H1 (cell line): ENCODE measurements around the gene NRIP2. TPM values are rescaled to one million over a fixed set of nuclear protein-coding genes. Genes with fewer than 3 reads are reported as not detected.
A peak's percentile ranks its signal among the peaks of the same experiment; 100 is the strongest.

Experiments used
- CTCF ChIA-PET: fragments of 300-600 bp; sonication (Branson Sonifier 250); formaldehyde crosslinking; loops from one replicate; lab custom pipeline; 2021; ENCODE audit not compliant: partially characterized antibody; lab: Charles Lee
- POLR2A ChIA-PET: fragments of 300-600 bp; sonication (Branson Sonifier 250); formaldehyde crosslinking; loops from one replicate; lab custom pipeline; 2021; ENCODE audit warnings: inconsistent platforms; ENCODE audit not compliant: partially characterized antibody; lab: Charles Lee
- DNase-seq, 2 experiments: peaks; one replicate each; pipeline versions ENCODE4 v3.0.0 to v3.0.0-alpha.2; 2010 to 2022; ENCODE audit warnings: low spot score in 2 of 2, low read depth in 1 of 2, mixed read lengths in 1 of 2
- FAIRE-seq: peaks from 2 replicates; lab custom pipeline; 2011; peaks lifted over from hg19 to GRCh38; lab: Jason Lieb, UNC
- H2AFZ ChIP-seq: 2 replicates; pipeline ENCODE4 v1.8.1; 2012; ENCODE audit warnings: low read length, inconsistent platforms
- H2AK5ac ChIP-seq: 2 replicates; pipeline ENCODE4 v1.6.1; 2013; ENCODE audit warnings: low read depth, low read length
- H2BK120ac ChIP-seq: replicated peaks from 2 replicates; pipeline ENCODE3; 2013; ENCODE audit warnings: low read depth, low read length, inconsistent platforms
- H2BK12ac ChIP-seq: 2 replicates; pipeline ENCODE4 v1.6.1; 2013; ENCODE audit warnings: low read depth, low read length
- H2BK15ac ChIP-seq: 2 replicates; pipeline ENCODE4 v1.6.1; 2013; ENCODE audit warnings: low read length
- H2BK20ac ChIP-seq: 2 replicates; pipeline ENCODE4 v1.6.1; 2013; ENCODE audit warnings: low read length
- H2BK5ac ChIP-seq: 2 replicates; pipeline ENCODE4 v1.6.1; 2013; ENCODE audit warnings: low read depth, low read length
- H3K14ac ChIP-seq: 2 replicates; pipeline ENCODE4 v1.6.1; 2013; ENCODE audit warnings: inconsistent platforms; ENCODE audit not compliant: insufficient read length
- H3K18ac ChIP-seq: 2 replicates; pipeline ENCODE4 v1.6.1; 2013; ENCODE audit warnings: low read length; ENCODE audit errors: extremely low read depth
- H3K23ac ChIP-seq: 2 replicates; pipeline ENCODE4 v1.6.1; 2013; ENCODE audit warnings: inconsistent platforms; ENCODE audit not compliant: insufficient read length
- H3K23me2 ChIP-seq: 2 replicates; pipeline ENCODE4 v1.6.1; 2013; ENCODE audit warnings: low read depth, low read length
- H3K27ac ChIP-seq: 2 replicates; pipeline ENCODE4 v1.6.1; 2011; ENCODE audit warnings: low read depth, low read length, inconsistent platforms
- H3K27me3 ChIP-seq, 4 experiments: replicated peaks in 1 of 4; 1 replicate in 1 of 4; 2 replicates in 3 of 4; pipeline versions ENCODE4 v1.6.1 to v1.8.1; 2011 to 2013; ENCODE audit warnings: low read length in 3 of 4, mild to moderate bottlenecking in 3 of 4, inconsistent platforms in 2 of 4, mixed read lengths in 2 of 4, moderate library complexity in 1 of 4; ENCODE audit not compliant: control insufficient read depth in 3 of 4, insufficient read depth in 3 of 4; ENCODE audit errors: extremely low read depth in 1 of 4
- H3K36me3 ChIP-seq, 4 experiments: 2 replicates each; pipeline versions ENCODE4 v1.6.1 to v1.8.1; 2011 to 2013; ENCODE audit warnings: mild to moderate bottlenecking in 4 of 4, low read length in 3 of 4, moderate library complexity in 2 of 4, control low read depth in 1 of 4, inconsistent platforms in 1 of 4; ENCODE audit not compliant: insufficient read depth in 4 of 4, control insufficient read depth in 2 of 4
- H3K4ac ChIP-seq: replicated peaks from 2 replicates; pipeline ENCODE3; 2013; ENCODE audit warnings: low read length, low read depth, mixed read lengths, inconsistent platforms; ENCODE audit not compliant: insufficient read length
- H3K4me1 ChIP-seq, 4 experiments: replicated peaks in 1 of 4; 1 replicate in 1 of 4; 2 replicates in 3 of 4; pipeline versions ENCODE4 v1.6.1 to v1.8.1; 2011 to 2013; ENCODE audit warnings: low read length in 3 of 4, inconsistent platforms in 2 of 4, mixed read lengths in 1 of 4; ENCODE audit not compliant: insufficient read depth in 4 of 4, control insufficient read depth in 3 of 4
- H3K4me2 ChIP-seq, 2 experiments: 2 replicates each; pipeline versions ENCODE4 v1.6.1 to v1.8.1; 2011 to 2013; ENCODE audit warnings: low read depth in 2 of 2, low read length in 2 of 2, control low read depth in 1 of 2, inconsistent platforms in 1 of 2, mild to moderate bottlenecking in 1 of 2; ENCODE audit not compliant: insufficient read depth in 1 of 2
- H3K4me3 ChIP-seq, 4 experiments: fragments of 200-600, 300-600 bp in 1 of 4; sonication (generic), shearing (Covaris generic), sonication (Bioruptor Twin) in 1 of 4; 2 replicates each; pipeline versions ENCODE4 v1.5.1 to v1.8.1; 2011 to 2016; ENCODE audit warnings: low read length in 4 of 4, low read depth in 3 of 4, control low read depth in 2 of 4, inconsistent platforms in 2 of 4, mild to moderate bottlenecking in 2 of 4, mixed read lengths in 1 of 4, moderate library complexity in 1 of 4; ENCODE audit not compliant: insufficient read depth in 2 of 4; ENCODE audit errors: extremely low read depth in 1 of 4
- H3K56ac ChIP-seq: replicated peaks from 2 replicates; pipeline ENCODE3; 2013; ENCODE audit warnings: low read depth, mild to moderate bottlenecking, mixed read lengths, low read length, inconsistent platforms; ENCODE audit not compliant: insufficient read length
- H3K79me1 ChIP-seq: 2 replicates; pipeline ENCODE4 v1.6.1; 2013; ENCODE audit warnings: low read depth, low read length, control low read depth
- H3K79me2 ChIP-seq, 2 experiments: 2 replicates each; pipeline versions ENCODE4 v1.6.1 to v1.8.1; 2012 to 2013; ENCODE audit warnings: low read length in 2 of 2, mild to moderate bottlenecking in 2 of 2, inconsistent platforms in 1 of 2; ENCODE audit not compliant: insufficient read depth in 2 of 2, control insufficient read depth in 1 of 2
- H3K9ac ChIP-seq, 4 experiments: replicated peaks in 1 of 4; 1 replicate in 1 of 4; 2 replicates in 3 of 4; pipeline versions ENCODE4 v1.6.1 to v1.8.1; 2011 to 2013; ENCODE audit warnings: low read depth in 3 of 4, low read length in 3 of 4, control low read depth in 2 of 4, mild to moderate bottlenecking in 2 of 4, moderate library complexity in 2 of 4, inconsistent platforms in 1 of 4; ENCODE audit errors: extremely low read depth in 1 of 4
- H3K9me3 ChIP-seq, 2 experiments: 2 replicates each; pipeline versions ENCODE4 v1.6.1 to v1.8.1; 2012 to 2013; ENCODE audit warnings: mild to moderate bottlenecking in 2 of 2, moderate library complexity in 2 of 2, control low read depth in 1 of 2, inconsistent platforms in 1 of 2, low read depth in 1 of 2, low read length in 1 of 2, mixed read lengths in 1 of 2; ENCODE audit not compliant: insufficient read depth in 2 of 2
- H4K20me1 ChIP-seq, 2 experiments: replicated peaks in 1 of 2; 2 replicates each; pipeline versions ENCODE3 to v1.8.1; 2011 to 2013; ENCODE audit warnings: inconsistent platforms in 2 of 2, low read length in 2 of 2, mild to moderate bottlenecking in 1 of 2; ENCODE audit not compliant: insufficient read depth in 2 of 2, control insufficient read depth in 1 of 2
- H4K5ac ChIP-seq: 2 replicates; pipeline ENCODE4 v1.6.1; 2013; ENCODE audit warnings: low read length, low read depth, mixed read lengths, inconsistent platforms; ENCODE audit not compliant: insufficient read length
- H4K8ac ChIP-seq: 2 replicates; pipeline ENCODE4 v1.8.0; 2013; ENCODE audit warnings: mild to moderate bottlenecking, moderate library complexity, low read length, inconsistent platforms; ENCODE audit not compliant: insufficient read depth; ENCODE audit errors: extremely low read depth
- H4K91ac ChIP-seq: replicated peaks from 2 replicates; pipeline ENCODE3; 2013; ENCODE audit warnings: low read length, mixed read lengths, inconsistent platforms; ENCODE audit not compliant: insufficient read length
- CBX5 ChIP-seq: fragments of 300-800, 300-1000 bp; sonication (generic); IDR thresholded peaks from 2 replicates; pipeline ENCODE4 v1.7.1; 2016; ENCODE audit warnings: antibody characterized with exemption, low read length, low read depth
- CBX8 ChIP-seq: fragments of 300-800, 300-1000 bp; sonication (generic); IDR thresholded peaks from 2 replicates; pipeline ENCODE4 v1.7.1; 2016; ENCODE audit warnings: low read depth, low read length, borderline replicate concordance
- HDAC6 ChIP-seq: IDR thresholded peaks from one replicate; pipeline ENCODE4 v1.7.1; 2012; ENCODE audit warnings: low read depth, mild to moderate bottlenecking, inconsistent platforms, low read length, moderate library complexity
- JUND ChIP-seq: IDR thresholded peaks from 2 replicates; pipeline ENCODE4 v1.6.1; 2011; ENCODE audit warnings: mild to moderate bottlenecking, improper control_type of control experiment, low read length
- KDM4A ChIP-seq: IDR thresholded peaks from one replicate; pipeline ENCODE4 v1.7.1; 2012; ENCODE audit warnings: low read depth, mild to moderate bottlenecking, moderate library complexity, low read length, inconsistent platforms; ENCODE audit not compliant: severe bottlenecking
- NANOG ChIP-seq: IDR thresholded peaks from 2 replicates; pipeline ENCODE4 v1.6.1; 2011; ENCODE audit warnings: low read length, low read depth, mild to moderate bottlenecking, inconsistent platforms; ENCODE audit not compliant: insufficient read depth, poor library complexity, severe bottlenecking
- POLR2A ChIP-seq, 2 experiments: IDR thresholded peaks; 1 replicate in 1 of 2; 2 replicates in 1 of 2; pipeline ENCODE4 v1.6.1; 2011; ENCODE audit warnings: low read depth in 2 of 2, low read length in 2 of 2, mild to moderate bottlenecking in 2 of 2; ENCODE audit errors: control extremely low read depth in 1 of 2
- POU5F1 ChIP-seq: IDR thresholded peaks from 2 replicates; pipeline ENCODE4 v1.6.1; 2011; ENCODE audit warnings: low read depth, mild to moderate bottlenecking, low read length, moderate library complexity
- SIX5 ChIP-seq: IDR thresholded peaks from 2 replicates; pipeline ENCODE4 v1.6.1; 2011; ENCODE audit warnings: mild to moderate bottlenecking, low read depth, low read length
- TBP ChIP-seq: IDR thresholded peaks from 2 replicates; pipeline ENCODE4 v1.6.1; 2011; ENCODE audit warnings: low read depth, low read length, improper control_type of control experiment
- TEAD4 ChIP-seq: IDR thresholded peaks from 2 replicates; pipeline ENCODE4 v1.6.1; 2012; ENCODE audit warnings: low read depth, low read length, inconsistent platforms, mixed read lengths
- ZNF274 ChIP-seq: IDR thresholded peaks from 2 replicates; pipeline ENCODE4 v1.7.0; 2012; ENCODE audit warnings: low read length, borderline replicate concordance; ENCODE audit errors: extremely low read depth
- WGBS, 2 experiments: shearing (Covaris generic) in 1 of 2; methylation state at CpG; one replicate each; pipeline versions ENCODE4 v1.1.6 to v1.1.7; 2013 to 2015; ENCODE audit warnings: low lambda C conversion rate in 2 of 2, mixed read lengths in 2 of 2, inconsistent platforms in 1 of 2, low coverage in 1 of 2, missing lambda C conversion rate in 1 of 2; ENCODE audit not compliant: insufficient replicate concordance in 2 of 2, insufficient coverage in 1 of 2, insufficient read length in 1 of 2; ENCODE audit errors: extremely low coverage in 1 of 2, missing lambda C conversion rate in 1 of 2; 5-methylcytosine and 5-hydroxymethylcytosine counted together
- polyA plus RNA-seq, 7 experiments: library from polyadenylated mRNA; depleted of rRNA in 3 of 7; stranded (reverse) in 5 of 7; unstranded in 2 of 7; fragments of >200 nt in 5 of 7; fragments of 200-250 nt in 2 of 7; gene quantifications; 1 replicate in 5 of 7; 2 replicates in 1 of 7; 4 replicates in 1 of 7; pipeline versions ENCODE4 v1.2.1 to v1.2.3, GENCODE V29; 2011 to 2013; ENCODE audit warnings: missing spikeins in 2 of 7, mixed read lengths in 2 of 7
- total RNA-seq: library from RNA; stranded (reverse); fragmentation: NEBNext Ultra II Directional; extraction: Animal tissue kit (Norgen Biotek cat#: 25700); gene quantifications from 2 replicates; pipeline ENCODE4 v1.2.1, GENCODE V29; 2021

Gene NRIP2
- total and polyA plus RNA-seq, 2 of the 8 experiments (the other 6 are each of a cell fraction or from before 2014, with no cell fraction given): 0.06 TPM; not detected in 1

GRCh38 chr12:2794191-2794735, 40.6 kb downstream of the NRIP2 start:
- DNase-seq (peak in 1 of 2 experiments; percentile 77), FAIRE-seq (no peak)
- peak overlapping the region; percentile 86 to 92 for H3K4me2 ChIP-seq
- peak overlapping the region; percentile 34 for H3K4ac ChIP-seq
- peaks cover 5% of the 10 kb centered on the region; the same call in 1 of the 2 replicates for H3K79me1 ChIP-seq
- ChIA-PET CTCF (interaction anchor here (0.6 to 5.2 kb wide), 3 partner anchors 10 to 105 kb away, joined by 3 to 34 read pairs (median 5); no protein-coding TSS in a partner anchor), POLR2A (interaction anchor here (0.7 to 5.0 kb wide), 10 partner anchors 10 to 169 kb away, joined by 3 to 54 read pairs (median 4); partner anchors contain the start of gene ITFG2)
- H3K14ac ChIP-seq: no peak overlapping the region
- H3K27me3 ChIP-seq: peaks cover 0 to 6% (median 4%) of the 10 kb centered on the region in 4 experiments; a peak in 6 of 7 replicates
- no peak overlapping the region for H2BK5ac ChIP-seq
- no peak overlapping the region for H3K56ac ChIP-seq
- H4K20me1 ChIP-seq: peaks cover 12 to 19% of the 10 kb centered on the region in 2 experiments
- no peak overlapping the region for H2BK20ac ChIP-seq
- peaks cover 11% of the 10 kb centered on the region; the same call in 1 of the 2 replicates for H3K23me2 ChIP-seq
- 4% methylated on average over 33 of the region's 49 CpGs; no CpG with 5 or more reads in 1 of the 2 experiments for WGBS, 2 experiments
- H2BK15ac ChIP-seq: no peak overlapping the region
- H2BK12ac ChIP-seq: peak overlapping the region; percentile 84
- peak overlapping the region; percentile 59 to 73 (median 66) for H3K4me3 ChIP-seq
- no peak overlapping the region for H3K23ac ChIP-seq
- no peak overlapping the region for H2BK120ac ChIP-seq
- H3K36me3 ChIP-seq: peaks cover 16 to 25% (median 21%) of the 10 kb centered on the region in 4 experiments
- no peak overlapping the region for H3K27ac ChIP-seq
- no peak overlapping the region for H4K5ac ChIP-seq
- peak overlapping the region; percentile 19; the same call in 1 of the 2 replicates for H2AFZ ChIP-seq
- H3K79me2 ChIP-seq: peaks cover 0 to 25% of the 10 kb centered on the region in 2 experiments; a peak in 2 of 4 replicates
- no peaks in the 10 kb centered on the region for H3K9me3 ChIP-seq
- peak overlapping the region; percentile 82 for H3K18ac ChIP-seq
- peak overlapping the region in 3 of 4 experiments; percentile 49 to 72 (median 56); a peak in 6 of 7 replicates for H3K9ac ChIP-seq
- peak overlapping the region; percentile 94 for H4K8ac ChIP-seq
- H3K4me1 ChIP-seq: peaks cover 4 to 6% (median 5%) of the 10 kb centered on the region in 4 experiments; a peak in 5 of 7 replicates
- no peak overlapping the region for H2AK5ac ChIP-seq
- H4K91ac ChIP-seq: peak overlapping the region; percentile 49
- no peak for TF ChIP-seq TEAD4
- TF ChIP-seq JUND: no peak
- TF ChIP-seq POLR2A (IDR thresholded peaks at IDR 0.05; ENCODE audit: control extremely low read depth in 1 of 2, low read depth in 2 of 2, low read length in 2 of 2): peak in 1 of 2 experiments; percentile 64; a peak in 2 of 3 replicates
- TF ChIP-seq POU5F1: no peak
- TF ChIP-seq CBX8: no peak
- TF ChIP-seq ZNF274: no peak
- no peak for TF ChIP-seq NANOG
- TF ChIP-seq HDAC6: no peak
- TF ChIP-seq CBX5: no peak
- no peak for TF ChIP-seq SIX5
- peak; percentile 46; the same call in 1 of the 2 replicates for TF ChIP-seq TBP
- peak; percentile 85 for TF ChIP-seq KDM4A
